Stimulated activated naive CD8-positive, alpha-beta T cell treated with anti-CD3 and anti-CD28 coated beads, Interleukin-15, Interleukin-2, amounts not matched to agents 100 U/mL and 50 U/mL, for 24 hours (primary cell): ENCODE measurements around the gene NMNAT2.
"Not testable (repeated sequence)": the region's sequence is repeated elsewhere in the genome, so short reads cannot be mapped to it uniquely, and the experiment has no call there.

ENCODE experiments used
- ATAC-seq: fragments of 150-1000 bp; cut with Tn5 transposase; one replicate; pipeline ENCODE4 v1.10.0; 2021
- DNase-seq: peaks from one replicate; pipeline ENCODE4 v3.0.0; 2021

The NMNAT2 gene

DNA sequence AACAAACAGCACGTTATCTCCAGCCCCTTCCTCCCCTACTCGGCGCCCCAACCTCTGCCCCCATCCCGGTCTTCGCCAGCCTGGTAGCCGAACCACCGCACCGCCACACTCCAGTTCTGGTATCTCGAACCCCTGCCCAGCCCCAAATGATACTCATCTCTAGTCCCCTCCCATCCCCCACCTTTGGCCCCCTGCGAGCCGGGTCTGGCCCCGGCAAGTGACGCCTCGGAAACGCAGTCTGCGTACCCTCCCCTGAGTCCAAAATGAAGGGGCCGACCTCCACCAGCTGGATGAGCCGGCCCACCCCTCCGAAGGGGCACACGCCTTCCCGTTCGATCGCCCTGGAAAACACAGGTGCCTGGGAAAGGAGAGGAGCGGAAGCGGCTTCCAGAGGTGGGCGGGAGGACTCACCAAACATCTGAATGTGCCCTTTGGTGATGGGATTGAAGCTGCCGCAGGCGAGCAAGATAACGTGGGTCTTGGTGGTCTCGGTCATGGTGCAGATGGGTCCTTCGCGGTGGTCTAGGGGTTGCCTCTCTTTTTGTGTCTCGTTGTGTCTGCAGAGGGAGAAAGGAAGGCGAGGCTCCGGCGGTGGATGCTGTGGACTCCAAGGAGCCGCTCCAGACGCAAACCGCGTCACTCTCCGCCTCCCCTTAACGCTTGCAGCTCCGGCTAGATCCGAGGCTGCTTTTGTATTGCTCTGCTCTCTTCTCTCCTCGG, at the start of gene NMNAT2:
TSS of gene NMNAT2 (minus strand) at position 609 of the 720 bp plus-strand sequence. CDS start at position 496, 113 bp downstream.
- ATAC-seq, result no peak

DNA sequence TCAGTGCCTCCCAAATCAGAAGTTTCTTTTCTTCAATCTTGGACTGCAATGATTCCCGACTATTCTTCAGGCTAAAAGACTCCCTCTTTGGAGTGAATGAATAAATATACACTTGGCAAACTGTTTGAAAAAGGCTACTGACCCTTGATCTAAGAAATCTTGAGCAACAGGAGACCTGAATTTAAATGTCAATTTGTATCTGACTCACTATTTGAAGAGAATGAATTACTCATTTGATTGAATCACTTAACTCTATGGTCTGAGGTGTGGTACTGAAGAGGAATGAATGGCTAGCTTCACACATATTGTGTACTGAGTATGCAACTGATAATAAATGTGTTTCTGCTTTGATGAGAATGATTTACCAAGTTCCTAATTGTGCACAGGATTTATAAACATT, 49.5 kb upstream of the NMNAT2 start:
- ATAC-seq, result no peak
- no peak for DNase-seq

More for the DNA sequence above, at the start of gene NMNAT2:
- peak; percentile 5 for DNase-seq

DNA sequence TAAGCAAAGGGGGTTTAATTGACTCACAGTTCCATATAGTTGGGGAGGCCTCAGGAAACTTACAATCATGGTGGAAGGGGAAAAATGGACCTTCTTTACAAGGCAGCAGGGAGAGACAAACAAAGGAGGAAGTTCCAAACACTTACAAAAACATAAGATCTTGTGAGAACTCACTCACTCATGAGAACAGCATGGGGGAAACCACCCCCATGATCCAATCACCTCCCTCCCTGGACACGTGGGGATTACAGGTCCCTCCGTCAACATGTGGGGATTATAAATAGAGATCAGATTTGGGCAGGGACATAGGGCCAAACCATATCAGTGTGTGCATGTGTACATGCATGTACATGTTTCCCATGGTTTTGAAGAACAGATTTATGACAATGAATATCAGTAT, 48.6 kb upstream of the NMNAT2 start:
- ATAC-seq (no peak), DNase-seq (no peak)

GRCh38 chr1:183463566-183463965, 45.4 kb upstream of the NMNAT2 start:
- DNase-seq (no peak), ATAC-seq (no peak)

DNA sequence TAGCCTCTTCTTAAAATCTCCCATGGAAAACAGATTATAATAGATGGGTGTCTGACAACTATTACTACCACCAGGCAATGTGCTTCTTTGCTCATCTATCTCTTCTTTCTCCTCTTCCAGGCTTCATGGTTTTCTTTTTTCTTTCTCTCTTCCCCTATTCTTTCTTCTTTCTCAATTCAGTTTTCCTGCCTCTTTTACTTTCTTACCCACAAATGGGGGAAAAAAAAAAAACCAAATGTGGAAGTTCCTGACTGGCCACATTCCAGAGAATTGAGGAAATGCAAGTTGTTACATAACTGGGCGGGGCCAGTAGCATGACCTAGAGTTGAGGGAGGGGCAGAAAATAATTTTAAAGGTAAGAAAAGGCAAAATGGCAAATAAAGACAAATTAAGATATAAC, 43.2 kb upstream of the NMNAT2 start:
- DNase-seq (no peak), ATAC-seq (no peak)

DNA sequence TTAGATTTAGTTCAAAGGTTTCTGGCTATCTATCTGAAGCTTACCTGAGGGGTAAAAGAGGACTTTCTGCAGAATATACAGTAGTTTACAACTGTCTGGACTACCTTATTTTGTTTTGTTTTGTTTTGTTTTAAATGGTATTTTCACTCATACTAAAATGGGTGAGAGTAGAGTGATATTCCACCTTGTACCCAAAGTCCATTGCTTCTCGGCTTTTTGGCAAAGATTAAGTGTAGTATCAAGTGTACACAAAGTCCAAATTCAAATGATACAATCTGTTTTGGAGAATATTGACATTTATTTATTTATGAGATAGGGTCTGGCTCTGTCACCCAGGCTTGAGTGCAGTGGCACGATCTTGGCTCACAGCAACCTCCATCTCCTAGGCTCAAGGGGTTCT, 42.4 kb upstream of the NMNAT2 start:
- DNase-seq, result no peak
- ATAC-seq, result no peak

DNA sequence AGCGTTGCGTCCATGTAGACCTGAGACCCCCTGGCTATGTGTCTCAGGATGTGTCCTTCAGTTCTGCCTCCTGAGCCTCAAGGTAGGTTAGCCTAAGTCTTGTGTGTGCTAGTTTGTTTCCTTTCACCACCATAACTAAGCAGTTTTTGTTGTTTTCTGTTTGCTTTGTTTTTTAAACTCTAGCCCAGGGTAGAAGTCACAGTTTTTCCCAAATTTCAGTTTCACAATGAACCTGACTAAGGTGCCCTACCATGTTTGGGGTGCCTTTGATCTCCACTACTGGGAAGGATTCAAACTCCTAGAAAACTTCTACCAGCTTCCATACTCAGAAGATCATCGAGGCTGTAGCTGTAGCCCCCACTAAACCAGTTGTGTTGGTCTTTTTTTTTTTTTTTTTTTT, 39.3 kb upstream of the NMNAT2 start:
- DNase-seq (no peak), ATAC-seq (no peak)

DNA sequence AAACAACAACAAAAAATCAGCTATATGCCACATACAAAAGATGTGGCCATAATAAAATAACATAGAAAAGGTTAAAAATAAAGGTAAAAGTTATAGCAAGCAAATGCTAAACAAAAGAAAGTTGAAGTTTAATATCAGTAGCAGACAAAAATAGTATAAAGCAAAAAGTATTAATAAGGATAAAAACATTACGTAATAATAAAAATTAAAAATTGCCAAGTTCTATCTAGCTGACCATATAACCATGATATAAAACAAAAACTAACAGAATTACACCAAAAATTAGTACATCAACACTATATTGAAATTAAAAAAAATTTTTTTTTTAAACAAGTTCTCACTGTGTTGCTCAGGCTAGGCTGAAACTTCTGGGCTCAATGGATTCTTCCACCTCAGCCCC, 38.6 kb upstream of the NMNAT2 start:
- ATAC-seq (no peak), DNase-seq (no peak)

- no peak for DNase-seq
Observed at GRCh38 chr1:183454377-183454776, 36.2 kb upstream of the NMNAT2 start.

GRCh38 chr1:183450093-183450492, 31.9 kb upstream of the NMNAT2 start:
- DNase-seq (no peak), ATAC-seq (no peak)

More at GRCh38 chr1:183454377-183454776, 36.2 kb upstream of the NMNAT2 start:
- ATAC-seq, result no peak

- no peak for DNase-seq
- no peak for ATAC-seq
Observed at GRCh38 chr1:183449223-183449770, 31.1 kb upstream of the NMNAT2 start.

DNA sequence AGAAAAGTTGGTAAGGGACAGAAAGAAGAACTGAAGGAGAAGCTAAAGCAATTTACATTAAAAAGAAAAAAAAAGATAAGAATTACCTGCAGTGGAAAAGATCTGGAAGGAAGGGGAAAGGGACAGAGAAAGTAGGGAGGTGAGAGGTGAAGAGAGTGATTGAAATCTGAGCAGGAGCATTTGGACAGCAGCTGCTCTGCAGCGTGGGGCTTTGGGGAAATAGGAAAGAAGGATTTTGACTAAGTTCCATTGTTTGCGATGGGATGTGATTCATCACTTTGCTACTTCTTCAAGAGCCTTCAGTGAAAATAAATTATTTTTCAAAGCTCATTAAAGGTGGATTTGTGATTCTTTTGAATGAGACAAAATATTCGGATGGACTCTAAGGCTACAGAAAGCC, 26.1 kb upstream of the NMNAT2 start:
- DNase-seq (no peak), ATAC-seq (no peak)

DNA sequence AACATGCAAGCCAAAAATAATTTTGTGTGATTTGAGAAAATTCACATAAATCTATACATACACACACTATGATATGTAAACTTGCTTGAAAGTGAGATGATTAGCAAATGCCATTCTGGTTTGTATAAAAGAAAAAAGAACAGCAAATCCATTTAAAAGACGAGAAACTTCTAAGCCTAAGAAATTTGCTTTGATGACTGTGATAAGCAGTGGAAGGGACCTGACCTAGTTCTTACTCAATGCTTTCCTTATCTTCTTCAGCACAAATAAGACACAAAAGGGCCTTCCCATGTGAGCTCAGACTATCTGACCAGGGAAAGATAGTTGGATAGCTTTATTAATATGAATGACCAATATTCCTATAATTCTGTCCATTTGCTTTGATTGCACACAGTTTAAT, 25.3 kb upstream of the NMNAT2 start:
- DNase-seq (no peak), ATAC-seq (no peak)

DNA sequence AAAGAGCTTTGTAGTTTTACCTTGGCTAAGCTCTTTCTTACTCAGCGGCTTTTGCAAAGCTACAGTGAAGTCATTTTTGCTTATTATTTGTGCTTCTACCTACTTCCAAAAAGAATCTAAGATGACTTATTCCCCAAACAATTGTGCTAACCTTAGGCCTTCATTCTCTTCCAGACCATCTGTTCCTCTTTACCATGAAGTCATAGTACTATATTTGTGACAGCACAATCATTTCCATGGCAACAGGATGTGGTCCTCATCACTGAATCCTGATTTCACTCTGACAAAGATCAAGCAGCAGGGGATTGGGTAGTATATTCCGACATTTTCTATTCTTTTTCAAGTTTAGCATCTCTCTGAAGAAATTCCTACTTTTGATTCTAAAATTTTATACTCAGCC, 24.8 kb upstream of the NMNAT2 start:
- no peak for ATAC-seq
- DNase-seq, result no peak

- DNase-seq (no peak), ATAC-seq (no peak)
Observed at GRCh38 chr1:183438060-183438459, 19.9 kb upstream of the NMNAT2 start.

GRCh38 chr1:183435497-183435896, 17.3 kb upstream of the NMNAT2 start:
- DNase-seq (no peak), ATAC-seq (no peak)

GRCh38 chr1:183433703-183434102, 15.5 kb upstream of the NMNAT2 start:
- ATAC-seq (no peak), DNase-seq (no peak)

GRCh38 chr1:183432548-183432875, 14.3 kb upstream of the NMNAT2 start:
- no peak for ATAC-seq
- no peak for DNase-seq

DNA sequence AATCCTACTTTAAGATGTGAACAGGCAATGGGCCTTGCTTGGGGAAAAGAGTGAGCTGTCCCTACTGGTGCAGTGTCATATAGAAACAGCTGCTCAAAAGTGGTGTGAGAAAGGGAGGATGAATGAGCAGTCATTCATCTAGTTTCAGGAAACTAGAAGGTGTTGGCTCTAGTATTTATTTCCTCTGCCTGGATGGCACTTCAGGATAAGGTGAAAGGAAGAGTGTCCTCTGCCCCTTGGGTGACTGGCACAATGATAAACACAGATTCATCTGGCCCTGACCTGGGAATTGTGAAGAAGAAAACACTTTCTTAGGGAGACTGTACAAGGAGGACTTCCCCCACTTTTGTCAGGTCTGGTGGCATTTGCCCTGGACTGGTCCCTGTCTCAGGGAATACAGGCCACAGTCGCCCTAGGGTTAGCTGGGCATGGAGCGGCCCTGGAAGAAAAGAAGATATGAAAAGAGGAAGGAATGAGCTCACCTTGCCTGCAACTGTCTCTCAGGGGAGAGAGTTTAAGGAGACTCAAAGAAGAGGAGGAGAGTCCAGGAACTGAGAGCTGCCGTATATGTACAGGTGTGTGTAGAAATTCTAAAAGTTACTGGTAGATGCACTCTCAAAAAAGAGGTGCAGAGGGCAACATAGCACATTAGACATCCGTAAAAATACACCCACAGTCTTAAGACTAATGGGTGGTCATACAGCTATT, 13.8 kb upstream of the NMNAT2 start:
- ATAC-seq, result no peak
- DNase-seq, result no peak

- not testable (repeated sequence) for DNase-seq, ATAC-seq
Observed at GRCh38 chr1:183427591-183427990, 9.4 kb upstream of the NMNAT2 start.

DNA sequence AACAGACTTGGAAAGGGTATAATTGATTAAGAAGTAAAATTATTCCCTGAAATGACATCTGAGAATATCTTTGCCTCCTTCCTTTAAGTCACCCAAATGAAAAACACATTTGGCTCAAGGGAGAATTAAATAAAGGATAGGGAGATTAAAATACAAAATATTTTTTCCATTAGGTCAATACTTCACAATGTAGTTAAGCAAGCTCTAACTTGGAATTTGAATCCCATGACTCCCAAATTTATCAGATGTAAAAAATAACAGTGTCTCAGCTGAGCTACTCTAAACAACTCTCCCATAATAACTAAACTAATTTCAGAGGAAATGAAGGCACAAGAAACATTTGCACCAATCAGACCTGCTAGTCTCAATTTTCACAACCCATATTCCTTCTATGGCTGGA, 6.5 kb upstream of the NMNAT2 start:
- no peak for ATAC-seq

GRCh38 chr1:183423541-183423940, 5.4 kb upstream of the NMNAT2 start:
- no peak for DNase-seq
- ATAC-seq, result no peak

More for the DNA sequence above, 6.5 kb upstream of the NMNAT2 start:
- DNase-seq, result no peak

- DNase-seq, result no peak
- no peak for ATAC-seq
Observed at GRCh38 chr1:183419399-183419798, 1.2 kb upstream of the NMNAT2 start.

DNA sequence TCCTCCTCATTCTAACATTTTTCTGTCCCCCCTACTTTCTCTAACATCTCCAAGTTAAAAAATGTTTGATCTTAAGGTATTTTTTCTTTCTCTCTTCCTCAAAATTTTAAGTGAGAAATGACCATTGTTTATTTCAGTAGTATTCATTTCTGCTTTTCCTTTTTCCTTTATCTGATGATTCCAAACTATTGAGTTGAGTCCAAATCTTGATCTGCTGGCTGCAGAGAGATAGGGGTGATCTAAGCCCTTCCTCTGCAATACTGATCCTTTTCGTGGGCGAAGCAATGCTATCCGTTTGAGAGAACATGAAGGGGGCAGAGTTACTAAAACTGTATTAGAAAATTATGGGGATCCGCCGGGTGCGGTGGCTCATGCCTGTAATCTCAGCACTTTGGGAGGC, 516 bp upstream of the NMNAT2 start:
- no peak for DNase-seq

More for the DNA sequence above, 516 bp upstream of the NMNAT2 start:
- ATAC-seq, result no peak
